Stimulated activated CD8-positive, alpha-beta memory T cell treated with anti-CD3 and anti-CD28 coated beads, Interleukin-2, amount 100 ng/mL, for 48 hours (primary cell): Measurements from ENCODE around the gene GRIN2A.

Source experiments
- DNase-seq, 2 donors: peaks; one replicate each; pipeline ENCODE4 v3.0.0-alpha.2; 2020; ENCODE audit warnings: low read depth in 2 of 2

The GRIN2A gene

DNA sequence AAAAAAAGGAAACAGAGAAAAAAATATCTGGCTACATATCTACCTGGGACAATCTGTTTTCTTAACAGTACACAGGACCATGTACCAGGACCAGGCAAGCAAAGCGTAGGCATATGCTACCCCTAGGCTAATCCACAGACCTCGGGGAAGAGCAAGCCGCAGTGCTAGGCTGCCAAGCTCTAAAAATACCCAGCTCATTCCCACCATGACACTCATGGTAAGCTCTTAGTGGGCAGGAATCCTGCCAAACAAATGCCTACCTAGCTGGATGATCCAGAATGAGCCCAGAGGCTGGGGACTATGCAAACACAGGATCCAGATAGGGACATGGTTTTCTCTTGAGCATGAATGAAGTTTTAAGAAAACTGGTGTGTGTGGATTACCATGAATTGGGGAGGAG, 95.6 kb downstream of the GRIN2A start:
- no peak for DNase-seq

- no peak for DNase-seq
These were observed 97.0 kb downstream of the GRIN2A start for GRCh38 chr16:10085078-10085798.

DNA sequence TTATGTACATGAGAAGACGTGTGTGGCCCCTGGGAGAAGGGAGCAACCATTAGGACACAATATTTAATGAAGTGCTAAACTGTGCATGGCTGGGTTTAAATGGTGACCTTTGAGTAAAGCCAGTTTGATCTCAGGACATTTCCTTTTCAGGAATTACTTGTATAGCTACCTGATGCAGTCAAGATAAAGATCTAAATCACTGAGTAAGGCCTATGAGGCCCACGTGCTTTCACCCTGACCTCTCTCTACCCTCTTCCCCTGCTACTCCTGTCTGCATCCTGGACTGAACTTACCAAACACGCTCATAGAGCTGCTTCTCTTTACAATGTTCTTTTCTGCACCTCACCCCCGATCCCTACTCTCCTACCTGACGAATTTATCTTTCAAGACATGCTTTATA, 98.9 kb downstream of the GRIN2A start:
- no peak for DNase-seq

- DNase-seq = no peak
These were observed 100.9 kb downstream of the GRIN2A start for GRCh38 chr16:10081201-10081940.

DNA sequence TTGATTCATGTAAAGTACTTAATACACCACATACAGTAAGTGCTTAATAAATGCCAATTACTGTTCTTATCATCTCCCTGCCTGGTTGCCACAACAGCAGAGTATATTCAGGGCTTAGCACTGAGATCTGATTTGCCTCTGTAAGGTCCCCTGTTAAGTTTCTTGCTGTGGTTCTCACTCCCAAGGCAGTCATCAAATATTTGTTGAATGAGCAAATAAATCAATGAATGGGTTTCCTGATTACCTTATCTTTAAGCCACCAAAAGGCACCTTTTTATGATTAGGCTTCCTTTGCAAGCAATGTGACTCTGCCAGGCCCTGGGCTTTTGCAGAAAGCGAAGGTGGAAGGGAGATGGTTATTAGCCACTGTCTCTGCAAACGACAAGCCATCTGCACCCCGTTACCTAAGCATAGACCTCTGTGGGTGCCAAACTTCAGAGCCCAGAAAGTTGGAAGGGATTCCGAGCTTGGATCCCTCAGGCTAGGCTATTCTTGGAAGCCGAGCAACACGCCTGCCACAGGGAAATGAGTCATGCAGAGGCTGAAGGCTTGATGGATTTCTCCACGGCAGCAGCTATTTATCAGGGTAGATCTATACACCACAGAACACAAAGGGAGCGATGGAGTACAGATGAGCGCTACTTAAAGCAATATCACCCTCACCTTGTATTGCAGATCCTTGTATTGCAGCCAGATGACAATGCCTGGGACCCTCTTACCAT, 102.0 kb downstream of the GRIN2A start:
- DNase-seq = no peak

GRCh38 chr16:10078541-10078949, 103.7 kb downstream of the GRIN2A start:
- no peak for DNase-seq

DNA sequence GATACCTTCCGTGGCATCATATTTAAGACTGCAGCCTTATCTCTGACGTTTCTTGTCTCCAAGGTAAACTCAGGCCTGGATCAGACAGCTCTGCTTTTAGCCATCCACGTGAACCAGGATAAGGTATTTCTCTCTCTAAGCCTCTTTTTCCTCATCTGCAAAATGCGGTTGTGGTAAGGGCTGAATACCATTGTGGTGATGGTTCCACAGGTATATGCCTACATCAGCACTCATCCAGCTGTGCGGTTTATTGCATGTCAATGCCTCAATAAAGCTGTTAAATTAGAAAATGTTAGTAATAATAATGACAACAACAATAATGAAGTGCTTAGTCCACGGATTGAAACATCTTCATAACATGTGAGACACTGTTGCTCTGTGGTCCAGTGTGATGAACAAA, 104.4 kb downstream of the GRIN2A start:
- DNase-seq = no peak

GRCh38 chr16:10076037-10076436, 106.2 kb downstream of the GRIN2A start:
- no peak for DNase-seq

DNA sequence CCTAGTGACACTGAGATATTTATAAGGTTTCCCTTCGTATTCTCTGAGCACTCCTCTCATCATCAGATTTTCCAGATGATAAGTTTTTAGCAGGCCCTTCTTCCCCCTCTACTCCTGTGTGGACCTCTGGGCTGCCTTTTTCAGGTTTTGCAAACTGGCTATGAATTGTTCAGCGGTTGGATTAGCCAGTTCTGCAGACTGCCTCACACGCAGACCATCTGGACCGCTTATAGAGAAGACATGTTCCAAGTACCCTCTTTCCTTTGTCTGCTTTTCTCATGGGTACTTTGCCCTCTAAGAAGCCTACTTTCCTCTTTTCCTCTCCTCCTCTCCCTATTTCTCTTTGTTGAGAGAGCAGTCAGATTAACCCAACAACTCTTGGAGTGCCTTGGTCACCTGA, 111.6 kb downstream of the GRIN2A start:
- DNase-seq = no peak

DNA sequence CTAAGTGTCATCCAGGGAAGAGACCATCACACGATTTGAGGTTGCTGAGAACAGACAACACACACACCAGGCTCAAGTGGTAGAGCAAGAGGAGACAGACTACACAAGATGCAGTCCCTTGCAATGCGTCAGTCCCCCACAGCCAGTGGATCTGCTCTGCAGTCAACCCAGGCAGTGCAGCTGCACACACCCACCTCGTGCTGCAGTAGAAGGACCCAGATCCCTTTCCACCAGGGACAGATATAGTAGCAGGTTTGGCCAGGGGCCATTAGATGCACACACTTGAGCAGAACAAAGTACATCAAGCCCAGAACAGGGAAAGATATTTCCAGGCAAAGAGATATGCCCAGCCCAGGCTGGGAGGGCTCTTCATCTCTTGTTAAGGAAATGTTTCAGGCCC, 112.9 kb downstream of the GRIN2A start:
- no peak for DNase-seq

DNA sequence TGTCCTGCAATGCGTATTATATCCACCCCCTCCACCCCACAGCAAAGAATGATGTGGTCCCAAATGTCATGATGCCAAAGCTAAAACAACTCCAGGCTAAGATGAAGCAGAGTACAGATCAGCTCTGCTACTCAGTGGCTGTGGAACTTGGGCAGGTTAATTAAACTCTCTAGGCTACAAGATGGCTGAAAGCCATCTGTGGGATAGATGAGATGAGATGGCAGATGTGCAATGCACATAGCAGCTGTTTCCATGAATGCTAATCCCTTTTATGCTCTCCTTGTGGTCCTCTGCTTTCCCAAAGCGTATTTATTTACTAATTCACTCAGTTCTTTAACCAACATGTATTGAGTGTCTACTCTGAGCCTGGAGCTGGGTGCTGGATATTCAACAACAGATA, 114.4 kb downstream of the GRIN2A start:
- no peak for DNase-seq

GRCh38 chr16:10067406-10067805, 114.8 kb downstream of the GRIN2A start:
- no peak for DNase-seq

GRCh38 chr16:10065019-10065418, 117.2 kb downstream of the GRIN2A start:
- DNase-seq = no peak

- no peak for DNase-seq
These were observed 133.4 kb downstream of the GRIN2A start for GRCh38 chr16:10048850-10049249.

- no peak for DNase-seq
These were observed 136.3 kb downstream of the GRIN2A start for GRCh38 chr16:10045947-10046346.

DNA sequence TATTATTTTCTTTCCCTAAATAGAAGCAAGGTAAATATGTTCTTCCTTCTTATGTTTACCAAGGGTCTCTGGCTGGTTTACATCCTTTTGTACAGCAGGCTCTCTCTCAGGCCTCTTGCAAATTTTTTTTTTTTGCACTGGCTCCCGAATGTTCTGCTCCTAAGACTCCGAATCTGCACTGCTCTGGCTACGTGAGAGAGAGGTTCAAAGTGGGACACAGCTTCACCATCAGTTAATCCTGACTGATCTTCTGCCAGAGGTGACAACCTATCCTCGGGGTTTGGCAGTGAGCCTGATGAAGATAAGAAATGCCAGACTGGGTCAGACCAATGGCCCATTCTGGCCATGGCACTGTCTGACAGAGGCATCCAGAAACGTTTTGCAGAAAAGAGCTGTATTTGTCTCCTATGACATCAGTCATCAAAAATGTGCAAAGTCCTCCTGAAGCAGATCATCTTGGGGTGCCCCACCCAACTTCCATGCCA, 136.9 kb downstream of the GRIN2A start:
- DNase-seq = no peak

DNA sequence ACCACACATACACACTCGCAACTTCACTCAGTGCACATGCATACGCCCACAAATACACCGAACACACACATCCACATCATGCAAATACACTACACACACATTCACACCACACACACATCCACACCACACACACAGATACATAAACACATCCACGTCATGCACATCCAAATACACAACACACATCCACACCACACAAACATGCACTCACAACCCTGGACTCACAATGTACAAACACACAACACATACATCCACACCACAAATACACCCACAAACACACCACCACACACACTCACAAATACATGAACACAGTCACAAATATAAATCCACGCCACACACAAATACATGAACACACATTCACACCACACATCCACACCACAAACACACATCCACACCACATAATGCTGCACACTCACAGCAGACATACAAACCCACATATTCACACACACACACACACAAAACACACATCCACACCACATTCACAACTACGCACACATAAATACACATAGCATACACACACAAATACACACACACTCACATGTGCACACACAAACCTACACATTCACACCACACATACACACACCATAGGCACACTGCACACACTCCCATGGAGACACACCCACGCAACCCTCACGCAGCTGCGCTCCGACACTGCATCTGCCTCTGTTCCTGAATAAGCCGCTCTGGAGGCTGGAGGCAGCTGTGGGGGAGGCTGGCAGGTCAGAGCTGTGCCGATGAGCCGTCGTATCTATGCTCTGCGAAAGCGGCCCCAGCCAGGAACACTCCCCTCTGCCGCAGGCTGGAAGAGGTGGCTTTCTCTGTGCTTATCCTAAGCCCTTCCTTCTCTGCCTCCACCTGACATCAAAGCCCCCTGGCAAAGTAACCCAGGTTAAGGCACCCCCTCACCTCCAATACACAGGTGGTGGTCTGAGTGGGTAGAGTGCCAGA, 141.8 kb downstream of the GRIN2A start:
- no peak for DNase-seq

GRCh38 chr16:10039220-10040096, 142.8 kb downstream of the GRIN2A start:
- DNase-seq = no peak

GRCh38 chr16:10037751-10038150, 144.5 kb downstream of the GRIN2A start:
- no peak for DNase-seq

DNA sequence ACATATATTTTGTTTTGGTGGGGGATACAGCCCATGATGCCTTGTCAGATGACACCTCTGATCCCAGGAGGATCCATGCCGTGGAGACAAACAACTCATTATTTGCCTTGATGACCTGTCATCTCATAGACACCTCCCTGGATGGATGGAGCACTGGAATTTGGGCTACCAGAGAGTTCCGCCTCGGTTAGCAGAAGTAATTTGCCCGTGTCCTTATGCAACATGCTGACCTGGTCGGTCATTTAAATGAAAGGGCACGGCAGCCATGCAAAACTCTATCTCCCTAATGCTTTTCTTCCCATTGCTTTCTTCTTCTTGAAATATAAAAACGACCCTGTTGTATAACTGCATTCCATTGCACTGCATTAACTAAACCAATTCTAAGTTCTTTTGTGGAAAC, 145.3 kb downstream of the GRIN2A start:
- DNase-seq = no peak

GRCh38 chr16:10033556-10033955, 148.7 kb downstream of the GRIN2A start:
- DNase-seq = no peak
